Heart right ventricle (tissue), 16 donors: ENCODE data around the gene COL4A6. TPM values are rescaled to one million over a fixed set of nuclear protein-coding genes. Genes with fewer than 3 reads are reported as not detected.
"Not testable (repeated sequence)": the region's sequence is repeated elsewhere in the genome, so short reads cannot be mapped to it uniquely, and the experiment has no call there.

Source experiments
- ATAC-seq, 8 donors: fragments of 200-7000 bp; cut with Tn5 transposase; one replicate each; pipeline ENCODE4 v1.9.1; 2020; ENCODE audit warnings: mild to moderate bottlenecking in 8 of 8, moderate library complexity in 8 of 8, moderate number of reproducible peaks in 1 of 8
- DNase-seq, 2 donors: peaks; one replicate each; pipeline ENCODE4 v3.0.0-alpha.2; 2020
- H3K27ac ChIP-seq, 10 donors: fragments of 200-600 bp; sonication (generic) in 2 of 10; one replicate each; pipeline versions ENCODE4 v1.5.0 to v1.8.0; 2020 to 2022; ENCODE audit warnings: mild to moderate bottlenecking in 3 of 10
- H3K27me3 ChIP-seq, 7 donors: fragments of 200-600 bp; one replicate each; pipeline ENCODE4 v1.8.0; 2021 to 2022; ENCODE audit warnings: mild to moderate bottlenecking in 2 of 7
- H3K36me3 ChIP-seq, 9 donors: fragments of 200-600 bp; sonication (generic) in 1 of 9; one replicate each; pipeline versions ENCODE4 v1.5.0 to v1.8.0; 2020 to 2022; ENCODE audit warnings: mild to moderate bottlenecking in 2 of 9
- H3K4me1 ChIP-seq, 9 donors: fragments of 200-600 bp; sonication (generic) in 1 of 9; one replicate each; pipeline versions ENCODE4 v1.5.0 to v1.8.0; 2020 to 2022; ENCODE audit warnings: mild to moderate bottlenecking in 4 of 9
- H3K4me3 ChIP-seq, 10 donors: fragments of 200-600 bp; sonication (generic) in 2 of 10; one replicate each; pipeline versions ENCODE4 v1.5.0 to v1.8.0; 2020 to 2022; ENCODE audit warnings: mild to moderate bottlenecking in 7 of 10, moderate library complexity in 2 of 10
- H3K9me3 ChIP-seq, 11 donors: fragments of 200-600 bp in 10 of 11; sonication (generic) in 2 of 11; one replicate each; pipeline versions ENCODE4 v1.5.0 to v1.8.0; 2013 to 2022; ENCODE audit warnings: mild to moderate bottlenecking in 2 of 11, control low read depth in 1 of 11, moderate library complexity in 1 of 11
- WGBS, 2 donors: extraction: QIAGEN DNeasy Blood & Tissue Kit; methylation state at CpG; one replicate each; pipeline ENCODE4 v1.1.7; 2013; ENCODE audit warnings: inconsistent platforms in 1 of 2; 5-methylcytosine and 5-hydroxymethylcytosine counted together
- intact Hi-C, 10 donors: fragments of 100-400 bp; cut with DNase I; formaldehyde crosslinking; loops; one replicate each; pipeline versions ENCODE4 v1.11.1 to v1.14.2; 2022
- long read RNA-seq, 3 donors: library from polyadenylated mRNA; unstranded; transcript quantifications; one replicate each; pipeline ENCODE4 v2.0.0, GENCODE V29; 2020 to 2021
- polyA plus RNA-seq, 2 donors: library from polyadenylated mRNA; stranded (reverse); fragments of 200-250 nt; gene quantifications; one replicate each; pipeline ENCODE4 v1.2.3, GENCODE V29; 2013
- total RNA-seq, 10 donors: library from RNA; stranded (reverse); fragmentation: NEBNext Ultra II Directional in 3 of 10; extraction: Animal tissue kit (Norgen Biotek cat#: 25700) in 3 of 10; gene quantifications; one replicate each; pipeline versions ENCODE4 v1.2.1 to v1.2.4, GENCODE V29; 2021 to 2023
- TF ChIP-seq, protein P1 (sequence below), 9 donors: fragments of 200-600 bp; sonication (generic) in 2 of 9; IDR thresholded peaks; one replicate each; pipeline versions ENCODE4 v1.5.0 to v1.8.0; 2021 to 2022; ENCODE audit warnings: antibody characterized with exemption in 9 of 9, mild to moderate bottlenecking in 5 of 9, moderate library complexity in 1 of 9
- donor health status: Arrhythmogenic right ventricular cardiomyopathy.
- donor health status: ischemic (EF 13 %, LVEDD 7.1; RV severe dilation, severe dysfunction).
- donor health status: healthy with polysubstance abuse.
- donor health status: DM: no; HTN: yes; CAD: no.
- donor health status: DM: no; HTN: no; CAD: no.
- donor health status: ischemic (EF 25% LVEDD 6.9; RV normal size, moderate dysfunction).
- donor health status: ischemic (EF 25% LVEDD 5.7; RV mildly dilated, moderate dysfunction).
- donor health status: healthy.
- donor health status: DM: yes; HTN: yes; CAD: no.
- donor health status: Ischemic cardiomyopathy.
- donor health status: ischemic (EF 35%, LVEDD 5.7; RV mildly dilated, moderate dysfunction).
- donor health status: nonischemic (EF 11% LVEDD 7.7; RV severe dilation, severe dysfunction).
- donor health status: DM: yes; HTN: yes; CAD: no.
- donor health status: PGD.
- donor health status: ischemic (EF 29% LVEDD 5.4; RV normal size, mild dysfunction).
- donor health status: nonischemic (EF 23%, LVEDD 6.1; RV moderate dilation, normal function).

COL4A6 gene
- total RNA-seq, result 10 to 100 TPM in 3 of 10 donors, 1 to 10 TPM in 7; 5.7 to 10.8 (median 8.4) TPM
- 1 to 10 TPM; 1.7 to 3.2 TPM for polyA plus RNA-seq
- long read RNA-seq, donor 1, partial matches to known transcripts, result 9 of 11 reads
- long read RNA-seq, donor 1, other reads (novel, unspliced or antisense), result 2 of 11 reads
- long read RNA-seq, donor 2, partial matches to known transcripts, result 6 of 15 reads
- long read RNA-seq, donor 2, other reads (novel, unspliced or antisense), result 8 of 15 reads
- long read RNA-seq, donor 3, partial matches to known transcripts, result 4 of 4 reads
- long read RNA-seq, donor 3, other reads (novel, unspliced or antisense), result 0 of 4 reads

DNA sequence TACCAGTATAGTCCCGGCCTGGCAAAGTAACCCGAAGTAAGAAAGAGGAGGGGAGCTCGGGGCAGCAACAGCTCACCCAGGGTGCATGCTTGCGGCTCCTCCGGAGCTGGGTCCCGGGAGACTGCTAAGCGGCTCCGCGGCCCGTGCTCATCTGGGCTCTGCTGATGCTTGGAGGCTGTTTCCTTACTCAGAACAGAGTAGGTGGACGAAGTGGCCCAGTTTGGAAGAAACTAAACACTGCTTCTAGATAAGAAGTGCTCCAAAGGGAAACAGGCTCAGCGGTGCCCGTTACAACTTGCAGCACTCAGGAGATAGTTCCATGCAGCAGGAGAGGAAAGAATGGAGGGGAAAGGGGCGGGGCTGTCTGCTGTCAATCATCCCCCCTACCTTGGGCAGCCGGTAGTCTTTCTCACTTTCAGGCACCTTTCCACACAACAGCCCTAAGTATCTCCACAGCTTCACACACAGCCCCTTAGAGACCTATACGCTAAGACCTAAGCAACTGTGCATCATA lies at the start of gene COL4A6:
Gene COL4A6 (minus strand): TSS at position 313 of the 514 bp plus-strand sequence. CDS start 226 bp downstream, at position 87.
- DNase-seq (peak; percentile 5 to 8), ATAC-seq (peak in 7 of 8 donors; percentile 22 to 75 (median 47))
- Histone ChIP-seq H3K9me3 (no peaks in the 10 kb centered on the region), H3K36me3 (no peaks in the 10 kb centered on the region), H3K4me3 (peak within 1 kb of the TSS; percentile 25 to 62 (median 52)), H3K27ac (peak within 1 kb of the TSS in 6 of 10 donors; percentile 55 to 76 (median 73)), H3K27me3 (peaks cover 0 to 89% (median 0%) of the 10 kb centered on the region in 7 donors), H3K4me1 (peaks cover 0 to 3% (median 0%) of the 10 kb centered on the region in 9 donors)
- WGBS, 2 donors, result 5 to 10% methylated on average over 14 to 16 of the region's 16 CpGs
- intact Hi-C loops, result no loop called here
- TF ChIP-seq, protein P1, sequence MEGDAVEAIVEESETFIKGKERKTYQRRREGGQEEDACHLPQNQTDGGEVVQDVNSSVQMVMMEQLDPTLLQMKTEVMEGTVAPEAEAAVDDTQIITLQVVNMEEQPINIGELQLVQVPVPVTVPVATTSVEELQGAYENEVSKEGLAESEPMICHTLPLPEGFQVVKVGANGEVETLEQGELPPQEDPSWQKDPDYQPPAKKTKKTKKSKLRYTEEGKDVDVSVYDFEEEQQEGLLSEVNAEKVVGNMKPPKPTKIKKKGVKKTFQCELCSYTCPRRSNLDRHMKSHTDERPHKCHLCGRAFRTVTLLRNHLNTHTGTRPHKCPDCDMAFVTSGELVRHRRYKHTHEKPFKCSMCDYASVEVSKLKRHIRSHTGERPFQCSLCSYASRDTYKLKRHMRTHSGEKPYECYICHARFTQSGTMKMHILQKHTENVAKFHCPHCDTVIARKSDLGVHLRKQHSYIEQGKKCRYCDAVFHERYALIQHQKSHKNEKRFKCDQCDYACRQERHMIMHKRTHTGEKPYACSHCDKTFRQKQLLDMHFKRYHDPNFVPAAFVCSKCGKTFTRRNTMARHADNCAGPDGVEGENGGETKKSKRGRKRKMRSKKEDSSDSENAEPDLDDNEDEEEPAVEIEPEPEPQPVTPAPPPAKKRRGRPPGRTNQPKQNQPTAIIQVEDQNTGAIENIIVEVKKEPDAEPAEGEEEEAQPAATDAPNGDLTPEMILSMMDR (IDR thresholded peaks at IDR 0.05), result no peak

DNA sequence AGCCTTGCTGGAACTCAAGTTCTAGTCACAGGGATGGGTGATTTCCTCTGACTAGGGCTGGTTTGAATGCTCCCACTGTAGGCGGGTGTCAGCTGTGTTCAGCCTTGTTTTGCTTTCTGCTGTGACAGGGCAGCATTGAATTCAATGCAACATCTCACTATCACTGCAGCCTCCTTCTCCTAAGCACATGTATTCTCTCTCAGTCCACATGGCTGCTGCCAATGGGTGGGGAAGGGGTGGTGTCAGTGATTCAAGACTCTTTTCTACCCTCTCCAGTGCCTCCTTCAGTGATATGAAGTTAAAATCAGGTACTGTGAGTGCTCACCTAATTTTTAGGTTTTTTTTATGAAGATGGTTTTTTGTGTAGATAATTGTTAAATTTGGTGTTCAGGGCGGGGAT lies 47.7 kb upstream of the COL4A6 start:
- ATAC-seq (no peak), DNase-seq (no peak)
- no peaks in the 10 kb centered on the region for H3K4me1 ChIP-seq
- H3K27ac ChIP-seq, result no peak overlapping the region
- TF ChIP-seq, protein P1 (IDR thresholded peaks at IDR 0.05), result no peak
- WGBS, 2 donors, result 92 to 97% methylated on average over 2 of the region's 2 CpGs
- intact Hi-C loops, result no loop called here
- H3K27me3 ChIP-seq, result peaks cover 0 to 3% (median 0%) of the 10 kb centered on the region in 7 donors
- no peaks in the 10 kb centered on the region for H3K36me3 ChIP-seq
- H3K4me3 ChIP-seq, result no peak overlapping the region
- H3K9me3 ChIP-seq, result peaks cover 0 to 13% (median 0%) of the 10 kb centered on the region in 11 donors

DNA sequence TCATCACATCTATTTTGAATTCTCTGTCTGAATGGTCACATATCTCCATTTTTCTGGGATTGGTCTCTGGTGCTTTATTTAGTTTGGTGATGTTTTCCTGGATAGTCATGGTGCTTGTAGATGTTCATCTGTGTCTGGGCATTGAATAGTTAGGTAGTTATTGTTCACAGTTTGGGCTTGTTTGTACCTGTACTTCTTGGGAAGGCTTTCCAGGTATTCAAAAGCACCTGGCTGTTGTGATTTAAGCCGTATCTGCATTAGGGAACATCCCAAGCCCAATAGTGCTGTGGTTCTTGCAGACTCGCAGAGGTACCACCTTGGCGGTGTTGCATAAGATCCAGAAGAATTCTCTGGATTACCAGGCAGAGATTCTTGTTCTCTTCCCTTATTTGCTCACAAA lies 46.0 kb upstream of the COL4A6 start:
- H3K4me3 ChIP-seq, result no peak overlapping the region
- peaks cover 0 to 13% (median 0%) of the 10 kb centered on the region in 11 donors for H3K9me3 ChIP-seq
- no peaks in the 10 kb centered on the region for H3K36me3 ChIP-seq
- intact Hi-C loops, result no loop called here
- ATAC-seq, result no peak
- no peaks in the 10 kb centered on the region for H3K27me3 ChIP-seq
- TF ChIP-seq, protein P1 (IDR thresholded peaks at IDR 0.05), result no peak
- no peaks in the 10 kb centered on the region for H3K4me1 ChIP-seq
- 94 to 98% methylated on average over 3 of the region's 3 CpGs for WGBS, 2 donors
- H3K27ac ChIP-seq, result no peak overlapping the region
- DNase-seq, result no peak

DNA sequence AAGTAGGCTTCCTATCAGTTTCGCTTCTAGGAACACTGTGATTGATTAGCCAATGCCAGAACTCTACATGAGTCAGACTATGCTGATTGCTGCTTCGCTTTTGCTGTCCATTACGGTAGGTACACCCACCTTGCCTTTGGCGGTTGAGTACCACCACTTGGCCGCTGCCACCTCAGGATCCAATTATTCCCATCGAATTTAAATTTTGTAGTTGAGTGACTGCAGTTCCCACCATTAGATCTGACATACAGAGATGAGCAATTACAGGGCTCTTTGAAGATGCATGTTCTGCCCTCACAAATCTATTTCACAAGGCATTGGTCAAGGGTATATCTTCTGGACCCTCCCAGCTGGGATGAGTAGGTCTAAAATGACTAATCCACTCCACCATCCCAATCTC lies 43.3 kb upstream of the COL4A6 start:
- H3K27me3 ChIP-seq, ATAC-seq, H3K4me1 ChIP-seq, DNase-seq, intact Hi-C loops, H3K4me3 ChIP-seq, H3K27ac ChIP-seq, H3K36me3 ChIP-seq: not testable (repeated sequence)
- 95 to 98% methylated on average over 6 of the region's 6 CpGs for WGBS, 2 donors
- peaks cover 0 to 13% (median 0%) of the 10 kb centered on the region in 11 donors for H3K9me3 ChIP-seq

DNA sequence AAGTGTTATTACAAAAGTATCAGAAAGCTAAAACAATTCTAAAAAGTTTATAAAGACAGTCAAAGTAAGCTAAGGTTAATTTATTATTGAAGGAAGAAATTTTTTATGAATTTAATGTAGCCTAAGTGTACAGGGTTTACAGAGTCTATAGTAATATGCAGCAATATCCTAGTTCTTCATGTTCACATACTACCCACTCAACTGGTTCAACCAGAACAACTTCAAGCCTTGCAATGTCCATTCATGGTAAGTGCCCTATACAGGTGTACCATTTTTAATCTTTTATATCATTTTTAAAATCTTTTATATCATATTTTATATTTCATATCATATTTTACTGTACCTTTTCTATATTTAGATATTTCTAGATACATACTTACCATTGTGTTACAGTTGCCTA lies 35.8 kb upstream of the COL4A6 start:
- no peaks in the 10 kb centered on the region for H3K4me1 ChIP-seq
- DNase-seq (no peak), ATAC-seq (no peak)
- H3K9me3 ChIP-seq, result peaks cover 0 to 20% (median 0%) of the 10 kb centered on the region in 11 donors
- TF ChIP-seq, protein P1 (IDR thresholded peaks at IDR 0.05), result no peak
- no peaks in the 10 kb centered on the region for H3K27me3 ChIP-seq
- intact Hi-C loops, result no loop called here
- H3K36me3 ChIP-seq, result no peaks in the 10 kb centered on the region
- no peak overlapping the region for H3K27ac ChIP-seq
- H3K4me3 ChIP-seq, result no peak overlapping the region
